HCT116 (cell line): ENCODE results near the gene TRNP1. TPM values are rescaled to one million over a fixed set of nuclear protein-coding genes. Genes with fewer than 3 reads are reported as not detected.

Experiments used
- ATAC-seq: fragments of 200-7000 bp; cut with Tn5 transposase; 2 replicates; pipeline ENCODE4 v1.9.1; 2020; ENCODE audit warnings: mild to moderate bottlenecking, moderate library complexity
- BruUV-seq: library from RNA; stranded (reverse); fragments of 400-500 nt; replicated peaks from 2 replicates; lab custom pipeline; 2021; lab: Mats Ljungman, UMichigan
- CTCF ChIA-PET: fragments of 300-600 bp; sonication (Branson Sonifier 250); formaldehyde crosslinking; loops from one replicate; lab custom pipeline; 2021; ENCODE audit warnings: antibody characterized with exemption; lab: Charles Lee
- POLR2A ChIA-PET: fragments of 300-600, 350-600 bp; sonication (Branson Sonifier 250); formaldehyde crosslinking; loops from one replicate; lab custom pipeline; 2021; ENCODE audit warnings: antibody characterized with exemption; lab: Charles Lee
- RAD21 ChIA-PET, 2 experiments: fragments of 300-600 bp; sonication (Branson Sonifier 250); formaldehyde crosslinking; loops; one replicate each; lab custom pipeline; 2023; ENCODE audit warnings: low total read pairs in 2 of 2; ENCODE audit not compliant: uncharacterized antibody in 2 of 2, unreplicated experiment in 2 of 2, low non-redundant PET in 1 of 2; lab: Charles Lee
- DNase-seq: peaks from one replicate; pipeline ENCODE4 v3.0.0-alpha.2; 2010; ENCODE audit warnings: low read depth, low spot score
- H2AFZ ChIP-seq: fragments of 200-600 bp; shearing (Covaris generic), sonication (generic); 2 replicates; pipeline ENCODE4 v1.6.1; 2017; ENCODE audit warnings: low read depth, mixed run types, mixed read lengths, antibody characterized with exemption, low read length; ENCODE audit not compliant: poor library complexity, severe bottlenecking
- H3K27ac ChIP-seq: 2 replicates; pipeline ENCODE4 v1.5.1; 2012; ENCODE audit warnings: low read depth, low read length
- H3K27me3 ChIP-seq: fragments of 200-600 bp; sonication (generic); 2 replicates; pipeline ENCODE4 v1.6.1; 2016; ENCODE audit warnings: mixed run types, low read length, mixed read lengths; ENCODE audit not compliant: insufficient read depth
- H3K36me3 ChIP-seq, 2 experiments: fragments of 200-500 bp in 1 of 2; fragments of 200-600 bp in 1 of 2; sonication (Bioruptor generic) in 1 of 2; sonication (generic) in 1 of 2; 2 replicates each; pipeline versions ENCODE4 v1.5.1 to v1.6.1; 2014 to 2016; ENCODE audit warnings: low read length in 2 of 2, inconsistent platforms in 1 of 2, mixed read lengths in 1 of 2, mixed run types in 1 of 2; ENCODE audit not compliant: insufficient read depth in 2 of 2, control insufficient read depth in 1 of 2
- H3K4me1 ChIP-seq, 2 experiments: fragments of 200-600 bp in 1 of 2; sonication (generic) in 1 of 2; 2 replicates each; pipeline versions ENCODE4 v1.5.1 to v1.6.1; 2012 to 2017; ENCODE audit warnings: low read length in 2 of 2, inconsistent platforms in 1 of 2, mild to moderate bottlenecking in 1 of 2, mixed read lengths in 1 of 2, mixed run types in 1 of 2, moderate library complexity in 1 of 2; ENCODE audit not compliant: insufficient read depth in 2 of 2, control insufficient read depth in 1 of 2
- H3K4me2 ChIP-seq: fragments of 200-600 bp; sonication (generic); 2 replicates; pipeline ENCODE4 v1.6.1; 2017; ENCODE audit warnings: mixed run types, low read length, mixed read lengths
- H3K4me3 ChIP-seq, 2 experiments: fragments of 200-600 bp in 1 of 2; sonication (generic) in 1 of 2; replicated peaks in 1 of 2; 2 replicates each; pipeline ENCODE4 v1.5.1; 2011 to 2016; ENCODE audit warnings: low read length in 2 of 2, control low read depth in 1 of 2, low read depth in 1 of 2, mild to moderate bottlenecking in 1 of 2, mixed read lengths in 1 of 2, mixed run types in 1 of 2
- H3K79me2 ChIP-seq: fragments of 200-600 bp; sonication (generic); 2 replicates; pipeline ENCODE4 v1.6.1; 2017; ENCODE audit warnings: mild to moderate bottlenecking, mixed run types, low read length, moderate library complexity, mixed read lengths; ENCODE audit not compliant: insufficient read depth
- H3K9ac ChIP-seq: fragments of 200-600 bp; sonication (generic); 2 replicates; pipeline ENCODE4 v1.6.1; 2016; ENCODE audit warnings: low read length, mixed read lengths
- H3K9me2 ChIP-seq: fragments of 200-600 bp; sonication (generic), shearing (Covaris generic); 2 replicates; pipeline ENCODE4 v1.6.1; 2017; ENCODE audit warnings: mixed run types, mild to moderate bottlenecking, moderate library complexity; ENCODE audit not compliant: insufficient read depth
- H3K9me3 ChIP-seq, 2 experiments: fragments of 200-500 bp in 1 of 2; fragments of 200-600 bp in 1 of 2; sonication (Bioruptor generic) in 1 of 2; sonication (generic) in 1 of 2; 2 replicates each; pipeline ENCODE4 v1.6.1; 2014 to 2017; ENCODE audit warnings: low read length in 2 of 2, mixed read lengths in 2 of 2, inconsistent platforms in 1 of 2, low read depth in 1 of 2, mild to moderate bottlenecking in 1 of 2, mixed run types in 1 of 2, moderate library complexity in 1 of 2; ENCODE audit not compliant: control insufficient read depth in 1 of 2, insufficient read depth in 1 of 2
- H4K20me1 ChIP-seq: fragments of 200-600 bp; sonication (generic), shearing (Covaris generic); 2 replicates; pipeline ENCODE4 v1.6.1; 2017; ENCODE audit warnings: mixed run types, mild to moderate bottlenecking, moderate library complexity; ENCODE audit not compliant: insufficient read depth
- CBX3 ChIP-seq: IDR thresholded peaks from 2 replicates; pipeline ENCODE4 v1.6.1; 2012; ENCODE audit warnings: low read depth
- EZH2phosphoT487 ChIP-seq: fragments of 200-600 bp; IDR thresholded peaks from 2 replicates; pipeline ENCODE4 v1.6.1; 2018; ENCODE audit warnings: antibody characterized with exemption, borderline replicate concordance
- FOSL1 ChIP-seq: IDR thresholded peaks from 2 replicates; pipeline ENCODE4 v1.6.1; 2012; ENCODE audit warnings: low read depth
- JUND ChIP-seq: IDR thresholded peaks from 2 replicates; pipeline ENCODE4 v1.6.1; 2012
- SIN3A ChIP-seq: IDR thresholded peaks from 2 replicates; pipeline ENCODE4 v1.6.1; 2012; ENCODE audit warnings: low read depth
- SRF ChIP-seq: IDR thresholded peaks from 2 replicates; pipeline ENCODE4 v1.6.1; 2012; ENCODE audit warnings: low read depth
- ZNF274 ChIP-seq: fragments of 200-500 bp; sonication (Bioruptor generic); IDR thresholded peaks from 2 replicates; pipeline ENCODE4 v1.6.1; 2014; ENCODE audit warnings: mild to moderate bottlenecking, low read depth, low read length, inconsistent platforms
- intact Hi-C: fragments of 100-400 bp; cut with micrococcal nuclease; formaldehyde crosslinking; loops from 2 replicates; pipeline ENCODE4 v1.10.0; 2022
- total RNA-seq: library from RNA; stranded (reverse); gene quantifications from one replicate; pipeline ENCODE4 v1.2.1, GENCODE V29; 2021; ENCODE audit not compliant: unreplicated experiment
- TF ChIP-seq, protein P1 (sequence below): IDR thresholded peaks from 2 replicates; pipeline ENCODE4 v1.6.1; 2012

TRNP1 gene
- total RNA-seq, 1 experiment from 2014 or later = 76.9 TPM

- Histone ChIP-seq H3K9me2 (no peaks in the 10 kb centered on the region), H3K27me3 (no peaks in the 10 kb centered on the region), H3K79me2 (no peaks in the 10 kb centered on the region), H3K4me2 (no peak overlapping the region), H3K4me1 (peaks cover 4 to 11% of the 10 kb centered on the region in 2 experiments), H3K9ac (no peak overlapping the region), H3K36me3 (no peaks in the 10 kb centered on the region), H3K9me3 (no peaks in the 10 kb centered on the region), H2AFZ (no peak overlapping the region), H3K4me3 (no peak overlapping the region), H3K27ac (no peak overlapping the region), H4K20me1 (no peaks in the 10 kb centered on the region)
- intact Hi-C loops = no loop called here
- ChIA-PET RAD21 (interaction anchor here in 1 of 2 experiments (0.6 kb wide), 1 partner anchor 31 kb away, joined by 4 read pairs; the partner anchor contains the start of gene TENT5B), POLR2A (interaction anchor here (0.6 to 1.9 kb wide), 2 partner anchors 12 to 16 kb away, joined by 3 to 4 read pairs; partner anchors contain the start of gene TRNP1), CTCF (interaction anchor here (0.8 to 1.1 kb wide), 2 partner anchors 14 to 17 kb away, joined by 3 read pairs; no protein-coding TSS in a partner anchor)
- no peak for DNase-seq
- ATAC-seq = no peak
- TF ChIP-seq SIN3A = no peak
- no TSS peak for BruUV-seq
Observed at GRCh38 chr1:26981146-26981846, 12.2 kb upstream of the TRNP1 start.

GRCh38 chr1:26983863-26984262 is 9.6 kb upstream of the TRNP1 start:
- H3K4me3 ChIP-seq = no peak overlapping the region
- no peak overlapping the region for H3K27ac ChIP-seq
- no peaks in the 10 kb centered on the region for H3K79me2 ChIP-seq
- DNase-seq = no peak
- intact Hi-C loops = no loop called here
- TF ChIP-seq JUND (no peak), ZNF274 (no peak), CBX3 (no peak), FOSL1 (no peak), EZH2phosphoT487 (no peak), SRF (no peak)
- TF ChIP-seq, protein P1, sequence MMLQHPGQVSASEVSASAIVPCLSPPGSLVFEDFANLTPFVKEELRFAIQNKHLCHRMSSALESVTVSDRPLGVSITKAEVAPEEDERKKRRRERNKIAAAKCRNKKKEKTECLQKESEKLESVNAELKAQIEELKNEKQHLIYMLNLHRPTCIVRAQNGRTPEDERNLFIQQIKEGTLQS = no peak
- TF ChIP-seq, all 23 proteins: peak for 0
- peaks cover 8 to 22% of the 10 kb centered on the region in 2 experiments for H3K4me1 ChIP-seq
- ChIA-PET RAD21 (no interaction called here), POLR2A (interaction anchor here (1.6 kb wide), 1 partner anchor 10 kb away, joined by 8 read pairs; the partner anchor contains the start of gene TRNP1), CTCF (no interaction called here)
- H3K4me2 ChIP-seq = no peak overlapping the region
- ATAC-seq = no peak
- no peaks in the 10 kb centered on the region for H3K9me2 ChIP-seq
- BruUV-seq = no TSS peak
- no peaks in the 10 kb centered on the region for H3K27me3 ChIP-seq
- H3K36me3 ChIP-seq = no peaks in the 10 kb centered on the region
- H2AFZ ChIP-seq = no peak overlapping the region
- H3K9me3 ChIP-seq = no peaks in the 10 kb centered on the region
- no peak overlapping the region for H3K9ac ChIP-seq
- no peaks in the 10 kb centered on the region for H4K20me1 ChIP-seq
